Left ventricle myocardium inferior (tissue), 1 donor: ENCODE data around the gene KIF24. TPM values are rescaled to one million over a fixed set of nuclear protein-coding genes. Genes with fewer than 3 reads are reported as not detected.

ENCODE experiments used
- DNase-seq: peaks from one replicate; pipeline ENCODE4 v3.0.0-alpha.2; 2020
- H3K27ac ChIP-seq: fragments of 200-600 bp; replicated peaks from 2 replicates; pipeline ENCODE4 v1.8.0; 2021
- H3K27me3 ChIP-seq: fragments of 200-600 bp; 2 replicates; pipeline ENCODE4 v1.8.0; 2021; ENCODE audit warnings: low read depth
- H3K36me3 ChIP-seq: fragments of 200-600 bp; 2 replicates; pipeline ENCODE4 v1.8.0; 2021
- H3K4me1 ChIP-seq: fragments of 200-600 bp; 2 replicates; pipeline ENCODE4 v1.8.0; 2021
- H3K4me3 ChIP-seq: fragments of 200-600 bp; 2 replicates; pipeline ENCODE4 v1.8.0; 2021; ENCODE audit warnings: mild to moderate bottlenecking, moderate library complexity
- H3K9me3 ChIP-seq: fragments of 200-600 bp; replicated peaks from 2 replicates; pipeline ENCODE4 v1.8.0; 2021
- CTCF ChIP-seq: fragments of 200-600 bp; IDR thresholded peaks from 2 replicates; pipeline ENCODE4 v1.8.0; 2021; ENCODE audit warnings: antibody characterized with exemption, mild to moderate bottlenecking, borderline replicate concordance
- intact Hi-C: fragments of 100-400 bp; cut with micrococcal nuclease; formaldehyde crosslinking; loops from one replicate; pipeline ENCODE4 v1.11.0; 2022
- total RNA-seq: library from RNA; stranded (reverse); fragmentation: NEBNext Ultra II Directional; extraction: Animal tissue kit (Norgen Biotek cat#: 25700); gene quantifications from one replicate; pipeline ENCODE4 v1.2.1, GENCODE V29; 2021
- donor health status: DM: no; HTN: yes; CAD: no; lungs with severe emphysema.

Gene KIF24
- total RNA-seq, 1 donor from 2014 or later: 0.63 TPM

- Histone ChIP-seq H3K9me3 (no peaks in the 10 kb centered on the region), H3K4me1 (peaks cover 26% of the 10 kb centered on the region), H3K27me3 (no peaks in the 10 kb centered on the region), H3K27ac (no peak overlapping the region), H3K36me3 (no peaks in the 10 kb centered on the region), H3K4me3 (no peak overlapping the region)
- DNase-seq: no peak
- no peak for TF ChIP-seq CTCF
- intact Hi-C loops: no loop called here
Measured at GRCh38 chr9:34326690-34327089, 2.4 kb downstream of the KIF24 start.

- no peak overlapping the region for H3K27ac ChIP-seq
Measured at GRCh38 chr9:34322899-34323591, 6.0 kb downstream of the KIF24 start.

GRCh38 chr9:34321451-34321850, 7.6 kb downstream of the KIF24 start:
- H3K27ac ChIP-seq: no peak overlapping the region
- H3K27me3 ChIP-seq: no peaks in the 10 kb centered on the region
- no peak for TF ChIP-seq CTCF
- H3K4me3 ChIP-seq: no peak overlapping the region
- no peaks in the 10 kb centered on the region for H3K36me3 ChIP-seq
- intact Hi-C loops: no loop called here
- H3K9me3 ChIP-seq: no peaks in the 10 kb centered on the region
- DNase-seq: no peak
- no peaks in the 10 kb centered on the region for H3K4me1 ChIP-seq

More at GRCh38 chr9:34322899-34323591, 6.0 kb downstream of the KIF24 start:
- Histone ChIP-seq H3K9me3 (no peaks in the 10 kb centered on the region), H3K4me3 (no peak overlapping the region), H3K36me3 (no peaks in the 10 kb centered on the region), H3K27me3 (no peaks in the 10 kb centered on the region), H3K4me1 (peaks cover 1% of the 10 kb centered on the region)
- no peak for TF ChIP-seq CTCF
- intact Hi-C loops: no loop called here
- DNase-seq: no peak

GRCh38 chr9:34318163-34318790, 10.8 kb downstream of the KIF24 start:
- H3K4me1 ChIP-seq: no peaks in the 10 kb centered on the region
- no peaks in the 10 kb centered on the region for H3K9me3 ChIP-seq
- no peak overlapping the region for H3K27ac ChIP-seq
- H3K27me3 ChIP-seq: no peaks in the 10 kb centered on the region
- TF ChIP-seq CTCF: no peak
- intact Hi-C loops: no loop called here
- no peaks in the 10 kb centered on the region for H3K36me3 ChIP-seq
- no peak overlapping the region for H3K4me3 ChIP-seq
- DNase-seq: no peak

GRCh38 chr9:34317436-34317835, 11.6 kb downstream of the KIF24 start:
- intact Hi-C loops: no loop called here
- no peaks in the 10 kb centered on the region for H3K27me3 ChIP-seq
- no peak overlapping the region for H3K4me3 ChIP-seq
- H3K27ac ChIP-seq: no peak overlapping the region
- H3K9me3 ChIP-seq: no peaks in the 10 kb centered on the region
- DNase-seq: no peak
- H3K36me3 ChIP-seq: no peaks in the 10 kb centered on the region
- H3K4me1 ChIP-seq: no peaks in the 10 kb centered on the region
- TF ChIP-seq CTCF: no peak
